GM19025 (cell line): Measurements from ENCODE around the gene STX10.
A peak's percentile ranks its signal among the peaks of the same experiment; 100 is the strongest.

Source experiments
- ATAC-seq: cut with Tn5 transposase; IDR thresholded peaks from one replicate; pipeline ENCODE4 v1.9.1; 2021; ENCODE audit warnings: mild to moderate bottlenecking, low read depth, moderate library complexity; ENCODE audit not compliant: unreplicated experiment

STX10 gene

GRCh38 chr19:13165162-13165997 is 15.2 kb upstream of the STX10 start:
- ATAC-seq: no peak

- ATAC-seq: no peak
Observed at GRCh38 chr19:13164343-13165161, 14.4 kb upstream of the STX10 start.

GRCh38 chr19:13163609-13164342 is 13.6 kb upstream of the STX10 start:
- ATAC-seq: no peak

- no peak for ATAC-seq
Observed at GRCh38 chr19:13162724-13163608, 12.8 kb upstream of the STX10 start.

GRCh38 chr19:13160557-13160956 is 10.4 kb upstream of the STX10 start:
- no peak for ATAC-seq

DNA sequence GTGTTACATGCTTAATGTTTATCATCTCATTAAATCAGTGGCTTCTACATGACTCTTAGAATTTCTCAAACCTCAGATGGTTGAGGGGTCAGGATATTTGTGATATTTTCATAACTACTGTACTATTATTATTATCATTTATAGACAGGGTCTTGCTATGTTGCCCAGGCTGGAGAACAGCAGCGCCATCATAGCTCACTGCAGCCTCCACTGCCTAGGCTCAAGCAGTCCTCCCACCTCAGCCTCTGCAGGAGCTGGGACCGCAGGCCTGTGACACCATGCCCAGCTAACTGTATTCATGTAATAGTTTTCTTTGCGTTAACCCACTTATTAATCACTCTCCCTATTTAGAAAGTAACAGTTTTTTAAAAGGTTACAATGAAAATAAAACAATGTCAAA is 9.5 kb upstream of the STX10 start:
- no peak for ATAC-seq

GRCh38 chr19:13155472-13156359 is 5.5 kb upstream of the STX10 start:
- no peak for ATAC-seq

DNA sequence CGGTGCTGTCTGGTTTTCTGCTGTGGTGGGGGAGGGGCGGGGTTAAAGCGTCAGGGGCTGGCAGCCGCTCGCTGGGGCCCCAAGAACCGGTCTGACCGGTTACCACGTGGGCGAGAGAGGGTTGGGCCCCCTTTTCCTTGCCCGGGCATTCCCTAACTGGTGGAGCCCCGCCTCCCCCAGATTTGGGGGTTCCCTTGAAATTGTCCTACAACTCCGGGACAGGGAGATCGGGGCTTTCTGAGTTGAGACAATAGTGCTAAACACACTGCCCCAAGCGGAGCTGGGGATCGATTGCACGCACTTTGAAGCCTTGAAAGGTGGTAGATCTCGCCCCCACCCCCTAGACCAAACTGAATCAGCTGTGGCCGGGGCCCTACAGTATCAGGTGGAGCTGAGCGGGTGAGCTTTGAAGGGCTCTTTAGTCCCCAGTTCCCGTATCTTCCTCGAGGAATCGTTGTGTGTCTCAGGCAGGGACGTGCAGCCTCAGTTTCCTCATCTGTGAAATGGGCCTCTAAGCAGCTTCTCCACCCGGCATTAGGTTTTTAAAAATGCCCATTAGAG is 4.8 kb upstream of the STX10 start:
- ATAC-seq: no peak

GRCh38 chr19:13154241-13154778 is 4.1 kb upstream of the STX10 start:
- no peak for ATAC-seq

GRCh38 chr19:13153569-13154240 is 3.5 kb upstream of the STX10 start:
- no peak for ATAC-seq

DNA sequence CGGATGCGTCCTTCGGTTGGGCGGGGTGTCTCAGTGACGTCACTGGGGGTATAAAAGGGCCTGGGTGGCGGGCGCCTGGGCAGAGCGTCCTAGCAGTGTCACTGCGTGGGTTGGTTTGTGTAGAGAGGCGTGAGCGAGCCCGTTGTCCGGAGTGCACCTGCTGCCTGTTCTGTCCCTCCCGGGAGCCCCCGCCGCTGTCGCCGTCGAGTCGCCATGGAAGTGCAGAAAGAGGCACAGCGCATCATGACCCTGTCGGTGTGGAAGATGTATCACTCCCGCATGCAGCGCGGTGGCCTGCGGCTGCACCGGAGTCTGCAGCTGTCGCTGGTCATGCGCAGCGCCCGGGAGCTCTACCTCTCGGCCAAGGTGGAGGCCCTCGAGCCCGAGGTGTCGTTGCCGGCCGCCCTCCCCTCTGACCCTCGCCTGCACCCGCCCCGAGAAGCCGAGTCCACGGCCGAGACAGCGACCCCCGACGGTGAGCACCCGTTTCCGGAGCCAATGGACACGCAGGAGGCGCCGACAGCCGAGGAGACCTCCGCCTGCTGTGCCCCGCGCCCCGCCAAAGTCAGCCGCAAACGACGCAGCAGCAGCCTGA is 2.9 kb upstream of the STX10 start:
- no peak for ATAC-seq

DNA sequence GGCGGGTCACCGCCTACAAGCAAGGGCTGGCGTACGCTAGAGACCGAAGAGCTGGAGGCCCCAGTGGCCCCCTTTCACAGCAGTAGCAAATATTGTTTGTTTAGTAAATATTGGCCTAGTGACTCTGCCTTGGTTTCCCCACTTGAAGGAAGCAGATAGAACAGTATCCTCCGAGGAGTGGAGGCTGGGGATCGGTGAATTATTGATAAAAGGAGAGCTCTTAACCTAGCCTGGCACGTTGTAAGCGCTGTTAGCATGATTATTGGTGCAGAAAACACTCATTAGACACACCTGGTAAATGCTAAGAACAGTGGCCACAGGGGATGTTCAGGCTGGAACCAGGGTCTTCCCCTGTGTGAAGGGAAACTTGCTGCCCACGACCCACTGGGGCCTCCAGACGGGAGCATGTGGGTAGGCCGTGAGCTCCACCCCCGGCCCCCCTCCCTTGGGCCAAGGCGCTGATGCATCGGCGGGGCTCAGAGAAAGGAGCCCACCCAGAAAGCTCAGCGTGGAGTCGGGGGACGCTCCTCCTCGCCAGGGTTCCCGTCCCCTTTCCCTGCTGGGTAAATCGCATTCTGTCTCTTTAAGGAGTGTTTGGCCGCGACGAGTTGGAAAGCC is 2.3 kb upstream of the STX10 start:
- ATAC-seq: no peak

- ATAC-seq: peak; percentile 42
Observed at GRCh38 chr19:13151605-13152355, 1.6 kb upstream of the STX10 start.

GRCh38 chr19:13150931-13151604 is 893 bp upstream of the STX10 start:
- ATAC-seq: no peak

DNA sequence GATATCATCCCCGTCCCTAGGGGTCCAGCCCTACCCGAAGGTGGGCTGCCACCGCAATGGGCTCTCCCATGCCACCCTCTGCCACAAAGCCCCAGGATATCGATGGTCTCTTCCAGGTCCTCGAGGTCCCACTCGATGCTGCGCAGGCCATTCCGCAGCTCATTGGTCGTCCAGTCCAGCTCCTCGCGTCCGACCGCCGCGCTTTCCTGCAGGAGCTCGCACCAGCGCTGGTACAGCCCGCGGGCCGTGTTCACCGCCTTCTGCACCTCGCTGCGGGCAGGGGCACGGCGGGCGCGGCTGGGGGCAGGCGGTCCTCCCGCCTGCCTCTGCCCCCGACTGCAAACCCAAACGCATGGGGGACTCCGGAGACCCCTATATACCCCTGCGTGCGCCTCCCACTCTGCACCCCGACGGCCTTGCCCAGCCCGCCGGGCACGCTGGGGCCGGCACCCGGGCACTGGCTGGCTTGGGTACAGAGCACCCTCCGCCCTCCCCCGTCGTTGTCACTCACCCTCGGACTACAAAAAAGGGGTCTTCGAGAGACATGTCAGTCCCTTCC is 468 bp downstream of the STX10 start:
- peak; percentile 1 for ATAC-seq
